Omental fat pad (tissue), 4 donors: ENCODE measurements around the gene PSMB7. TPM values are rescaled to one million over a fixed set of nuclear protein-coding genes. Genes with fewer than 3 reads are reported as not detected.

Experiments
- ATAC-seq: fragments of 150-250 bp; one replicate; pipeline ENCODE4 v1.9.1; 2016; ENCODE audit warnings: mild to moderate bottlenecking, moderate library complexity; ENCODE audit not compliant: low FRiP score
- DNase-seq: peaks from one replicate; pipeline ENCODE4 v3.0.0-alpha.2; 2019; ENCODE audit warnings: low spot score
- total RNA-seq, 4 donors: library from RNA; depleted of rRNA; stranded (reverse); fragments of >200 nt; gene quantifications; one replicate each; pipeline ENCODE4 v1.1.0, GENCODE V29; 2016
- TF ChIP-seq, protein P1 (sequence below), 3 donors: fragments of 450-650 bp; IDR thresholded peaks; one replicate each; pipeline ENCODE4 v1.5.1; 2016 to 2017; ENCODE audit warnings: antibody characterized with exemption in 3 of 3, mild to moderate bottlenecking in 3 of 3, moderate library complexity in 2 of 3

PSMB7 gene
- total RNA-seq, 4 donors from 2014 or later: 172 to 200 (median 187) TPM

- ATAC-seq: no peak
- TF ChIP-seq, protein P1, sequence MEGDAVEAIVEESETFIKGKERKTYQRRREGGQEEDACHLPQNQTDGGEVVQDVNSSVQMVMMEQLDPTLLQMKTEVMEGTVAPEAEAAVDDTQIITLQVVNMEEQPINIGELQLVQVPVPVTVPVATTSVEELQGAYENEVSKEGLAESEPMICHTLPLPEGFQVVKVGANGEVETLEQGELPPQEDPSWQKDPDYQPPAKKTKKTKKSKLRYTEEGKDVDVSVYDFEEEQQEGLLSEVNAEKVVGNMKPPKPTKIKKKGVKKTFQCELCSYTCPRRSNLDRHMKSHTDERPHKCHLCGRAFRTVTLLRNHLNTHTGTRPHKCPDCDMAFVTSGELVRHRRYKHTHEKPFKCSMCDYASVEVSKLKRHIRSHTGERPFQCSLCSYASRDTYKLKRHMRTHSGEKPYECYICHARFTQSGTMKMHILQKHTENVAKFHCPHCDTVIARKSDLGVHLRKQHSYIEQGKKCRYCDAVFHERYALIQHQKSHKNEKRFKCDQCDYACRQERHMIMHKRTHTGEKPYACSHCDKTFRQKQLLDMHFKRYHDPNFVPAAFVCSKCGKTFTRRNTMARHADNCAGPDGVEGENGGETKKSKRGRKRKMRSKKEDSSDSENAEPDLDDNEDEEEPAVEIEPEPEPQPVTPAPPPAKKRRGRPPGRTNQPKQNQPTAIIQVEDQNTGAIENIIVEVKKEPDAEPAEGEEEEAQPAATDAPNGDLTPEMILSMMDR (IDR thresholded peaks at IDR 0.05): no peak
- DNase-seq: no peak
Observed at GRCh38 chr9:124359426-124359825, 55.8 kb downstream of the PSMB7 start.

DNA sequence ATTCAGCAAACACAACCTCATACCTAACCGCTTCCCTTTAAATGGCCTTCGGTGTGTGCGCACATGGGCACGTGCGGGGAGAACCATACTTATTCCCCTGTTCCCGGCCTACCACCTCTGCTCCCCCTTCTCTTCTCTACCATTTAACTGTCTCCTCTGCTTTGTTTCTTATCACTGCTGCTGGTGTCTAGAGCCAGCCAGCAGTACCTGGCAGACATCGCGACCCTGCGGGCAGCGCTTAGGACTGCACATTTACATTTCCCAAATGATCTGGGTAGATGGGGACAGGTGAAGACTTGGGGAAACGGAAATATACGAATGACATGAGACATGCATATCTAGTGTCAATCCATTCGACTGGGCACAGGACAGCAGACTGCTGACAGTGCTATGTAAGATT is 56.6 kb downstream of the PSMB7 start:
- TF ChIP-seq, protein P1 (IDR thresholded peaks at IDR 0.05): no peak
- ATAC-seq (no peak), DNase-seq (no peak)

DNA sequence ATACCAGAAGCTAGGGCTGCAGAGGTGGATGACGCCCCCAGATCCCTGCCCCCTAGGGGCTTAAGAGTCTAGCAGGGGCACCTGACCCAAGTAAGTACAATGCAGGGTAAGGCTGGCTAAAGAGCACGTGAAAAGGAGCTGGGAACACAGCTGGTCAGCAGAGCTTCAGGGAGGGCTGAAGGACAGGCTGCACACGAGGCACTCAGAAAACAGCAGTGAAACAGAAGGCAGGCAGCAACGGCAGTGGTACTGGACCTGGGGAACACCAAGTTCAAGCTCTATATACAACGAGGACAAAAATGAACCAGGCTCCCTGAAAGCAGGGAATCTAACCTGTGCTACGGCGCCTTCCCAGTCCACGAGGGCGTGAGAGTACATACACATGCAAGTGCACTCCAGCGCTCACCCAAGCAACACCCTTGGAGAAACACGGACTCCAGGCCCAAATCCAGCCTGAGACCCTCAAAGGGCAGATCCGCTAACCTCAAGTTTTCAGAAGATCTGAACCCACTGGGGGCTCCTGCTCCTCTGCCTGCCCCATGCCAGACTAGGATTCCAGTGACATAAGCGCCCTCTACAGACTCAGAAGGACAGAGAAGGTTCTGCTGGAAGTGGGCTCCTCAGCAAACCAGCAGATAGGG is 57.4 kb downstream of the PSMB7 start:
- TF ChIP-seq, protein P1 (IDR thresholded peaks at IDR 0.05): no peak
- no peak for ATAC-seq
- DNase-seq: no peak

DNA sequence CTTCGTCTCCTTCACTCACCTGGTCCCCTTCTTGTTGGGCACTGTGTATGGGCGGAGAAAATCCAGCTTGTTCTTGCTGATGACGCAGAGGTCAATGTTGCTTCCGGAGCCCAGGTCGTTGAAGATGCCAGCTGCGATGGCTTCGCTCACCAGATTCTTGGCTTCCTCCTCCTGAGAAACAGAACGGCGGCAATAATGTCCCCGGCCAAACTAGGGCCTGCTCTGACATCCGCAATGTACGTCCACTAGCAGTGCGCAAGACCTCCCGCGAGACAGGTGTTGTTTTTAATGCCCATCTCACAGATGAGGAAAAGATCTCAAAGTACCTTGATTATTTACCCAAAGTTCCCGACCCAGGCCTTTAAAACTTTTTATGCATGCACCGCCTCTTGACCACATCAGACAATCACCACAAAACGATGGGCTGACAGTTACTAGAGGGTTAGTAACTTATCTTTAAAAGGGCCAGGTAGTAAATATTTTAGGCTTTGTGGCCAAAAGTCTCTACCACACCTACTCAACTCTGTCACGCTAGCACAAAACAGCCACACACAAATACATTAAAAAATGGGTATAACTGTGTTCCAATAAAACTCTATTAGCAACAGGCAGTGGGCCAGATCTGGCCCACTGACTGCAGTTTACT is 58.4 kb downstream of the PSMB7 start:
- TF ChIP-seq, protein P1 (IDR thresholded peaks at IDR 0.05): no peak
- ATAC-seq (no peak), DNase-seq (no peak)

DNA sequence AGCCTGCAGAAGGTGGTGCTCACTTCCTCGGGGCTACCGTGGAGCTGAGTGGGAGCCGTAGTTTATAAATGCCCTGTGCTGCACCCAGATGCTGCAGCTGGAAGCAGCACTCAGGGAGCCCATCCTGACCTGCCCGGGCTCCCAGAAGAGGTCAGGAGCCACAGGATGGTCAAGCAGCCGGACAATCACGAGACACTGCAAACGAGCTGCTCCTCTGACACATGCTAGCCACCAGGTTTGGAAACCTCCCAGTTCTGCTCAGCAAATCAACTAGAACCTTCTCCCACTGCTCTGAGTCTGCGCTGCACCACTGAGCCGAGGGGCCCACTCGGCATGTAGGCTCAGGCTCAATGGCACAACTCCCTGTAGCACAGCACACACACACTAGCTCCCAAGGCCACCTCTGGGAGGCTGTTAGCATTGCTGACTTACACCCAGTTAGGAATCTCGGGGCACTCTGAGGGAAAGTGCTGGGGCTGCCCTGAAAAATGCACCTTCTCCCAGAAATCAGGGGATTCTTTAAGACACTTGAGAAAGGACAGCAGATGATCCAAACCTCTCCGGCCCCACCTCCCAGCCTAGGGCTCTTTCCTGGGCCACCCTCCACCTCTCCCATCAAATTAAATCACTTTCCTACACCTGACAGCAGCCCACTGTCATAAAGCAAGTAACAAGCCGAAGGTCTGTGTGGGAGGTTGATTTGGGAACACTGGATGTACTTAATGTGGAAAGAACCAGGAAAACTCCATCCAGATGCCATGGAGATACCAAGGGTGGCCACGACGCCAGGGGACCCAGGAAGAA is 59.1 kb downstream of the PSMB7 start:
- ATAC-seq (no peak), DNase-seq (no peak)
- TF ChIP-seq, protein P1 (IDR thresholded peaks at IDR 0.05): no peak

GRCh38 chr9:124355039-124355940 is 60.0 kb downstream of the PSMB7 start:
- TF ChIP-seq, protein P1 (IDR thresholded peaks at IDR 0.05): no peak
- no peak for DNase-seq
- no peak for ATAC-seq
